ENCODE measurements around the gene NGB.
A peak's percentile ranks its signal among the peaks of the same experiment; 100 is the strongest.
"Not testable (repeated sequence)": the region's sequence is repeated elsewhere in the genome, so short reads cannot be mapped to it uniquely, and the experiment has no call there.

NGB gene, protein sequence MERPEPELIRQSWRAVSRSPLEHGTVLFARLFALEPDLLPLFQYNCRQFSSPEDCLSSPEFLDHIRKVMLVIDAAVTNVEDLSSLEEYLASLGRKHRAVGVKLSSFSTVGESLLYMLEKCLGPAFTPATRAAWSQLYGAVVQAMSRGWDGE

GRCh38 chr14:77271113-77271710 lies at the start of gene NGB:
NGB (minus strand) TSS chr14:77271206; CDS start chr14:77270937, 269 bp downstream.
- no peak for DNase-seq

GRCh38 chr14:77320238-77320935 lies 49.4 kb upstream of the NGB start, which contains the start of gene POMT2:
POMT2 (minus strand) TSS chr14:77320883; CDS start chr14:77320681, 202 bp downstream.
- DNase-seq, result peak; percentile 90 to 92

- no peak for DNase-seq
These were observed 48.4 kb upstream of the NGB start for GRCh38 chr14:77319422-77319821.

DNA sequence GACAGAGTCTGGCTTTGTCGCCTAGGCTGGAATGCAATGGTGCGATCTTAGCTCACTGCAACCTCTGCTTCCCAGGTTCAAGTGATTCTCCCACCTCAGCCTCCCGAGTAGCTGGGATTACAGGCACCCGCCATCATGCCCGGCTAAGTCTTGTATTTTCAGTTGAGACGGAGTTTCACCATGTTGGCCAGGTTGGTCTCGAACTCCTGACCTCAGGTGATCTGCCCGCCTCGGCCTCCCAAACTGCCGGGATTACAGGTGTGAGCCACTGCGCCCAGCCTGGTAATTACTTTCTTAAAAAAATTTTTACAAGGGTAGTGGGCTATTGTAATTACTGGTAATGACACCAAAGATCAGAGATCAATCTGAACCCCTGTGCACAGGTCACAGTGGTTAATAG lies 47.8 kb upstream of the NGB start:
- DNase-seq, result not testable (repeated sequence)

DNA sequence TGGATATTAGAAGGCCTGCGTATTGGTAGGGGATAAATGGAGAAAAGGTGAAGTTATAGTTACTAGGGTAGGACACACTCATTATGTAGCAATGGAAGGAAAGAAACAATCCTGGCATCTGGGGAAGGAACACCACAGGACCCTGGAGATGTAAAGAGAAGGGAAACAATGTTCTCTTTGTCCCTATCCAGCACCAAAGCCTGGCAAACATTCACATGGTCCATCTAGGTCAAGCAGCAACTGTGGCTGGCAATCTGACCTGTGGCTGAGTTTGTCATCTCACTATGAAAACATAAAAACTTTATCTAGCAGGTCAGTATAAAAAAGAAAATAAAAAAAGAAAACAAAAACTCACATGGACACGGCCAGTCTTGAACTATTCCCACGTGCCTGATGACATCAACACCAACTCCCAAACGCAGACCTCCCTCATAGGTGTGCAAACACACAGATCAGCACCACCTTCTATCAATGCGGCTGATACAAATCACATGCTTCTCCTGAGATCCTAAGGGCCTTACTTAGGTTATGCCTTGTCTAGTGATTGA lies 47.1 kb upstream of the NGB start:
- DNase-seq, result no peak

DNA sequence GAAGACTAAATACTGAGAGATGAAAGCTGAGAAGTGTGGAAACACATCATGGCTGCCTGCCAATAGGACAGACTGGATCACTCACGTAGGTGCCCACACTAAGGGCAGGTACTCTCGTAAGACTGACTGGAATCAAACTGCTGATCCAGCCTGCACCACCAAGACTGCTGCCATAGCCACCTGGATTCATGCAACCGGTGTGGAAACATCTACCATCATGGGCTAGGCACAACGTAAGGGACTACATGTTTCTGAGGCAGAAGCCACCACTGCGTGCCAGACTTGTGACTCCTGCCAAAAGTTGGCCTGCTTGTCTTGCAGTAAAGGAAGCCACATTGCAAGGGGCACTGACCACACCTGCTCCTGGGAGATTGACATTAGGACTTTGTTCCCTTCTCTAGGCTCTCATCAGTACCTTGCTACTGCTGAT lies 45.9 kb upstream of the NGB start:
- no peak for DNase-seq

- DNase-seq, result no peak
These were observed 45.1 kb upstream of the NGB start for GRCh38 chr14:77316195-77316505.

GRCh38 chr14:77314539-77315457 lies 43.8 kb upstream of the NGB start:
- no peak for DNase-seq

GRCh38 chr14:77314043-77314442 lies 43.0 kb upstream of the NGB start:
- no peak for DNase-seq

- DNase-seq, result no peak
These were observed 42.4 kb upstream of the NGB start for GRCh38 chr14:77313371-77313770.

- no peak for DNase-seq
These were observed 40.2 kb upstream of the NGB start for GRCh38 chr14:77311217-77311616.

DNA sequence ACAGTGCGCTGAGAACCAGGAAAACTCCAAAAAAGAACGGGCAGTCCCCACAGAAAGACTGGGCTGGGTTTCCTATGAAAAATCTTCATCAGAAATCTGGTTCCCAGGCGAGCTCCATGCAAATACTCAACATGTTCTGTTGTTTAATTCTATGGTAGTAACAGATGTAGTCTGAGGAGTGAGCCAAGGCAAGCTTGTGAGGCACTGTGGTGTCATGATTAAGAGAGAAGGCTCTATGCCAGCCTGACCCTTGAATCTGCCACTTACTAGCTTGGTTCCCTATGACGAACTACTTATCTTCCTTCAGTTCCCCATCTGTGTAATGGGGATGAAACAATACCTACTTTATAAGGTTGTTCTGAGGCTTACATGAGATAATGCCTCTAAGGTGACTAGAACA lies 39.0 kb upstream of the NGB start:
- no peak for DNase-seq

- no peak for DNase-seq
These were observed 38.1 kb upstream of the NGB start for GRCh38 chr14:77309131-77309530.

DNA sequence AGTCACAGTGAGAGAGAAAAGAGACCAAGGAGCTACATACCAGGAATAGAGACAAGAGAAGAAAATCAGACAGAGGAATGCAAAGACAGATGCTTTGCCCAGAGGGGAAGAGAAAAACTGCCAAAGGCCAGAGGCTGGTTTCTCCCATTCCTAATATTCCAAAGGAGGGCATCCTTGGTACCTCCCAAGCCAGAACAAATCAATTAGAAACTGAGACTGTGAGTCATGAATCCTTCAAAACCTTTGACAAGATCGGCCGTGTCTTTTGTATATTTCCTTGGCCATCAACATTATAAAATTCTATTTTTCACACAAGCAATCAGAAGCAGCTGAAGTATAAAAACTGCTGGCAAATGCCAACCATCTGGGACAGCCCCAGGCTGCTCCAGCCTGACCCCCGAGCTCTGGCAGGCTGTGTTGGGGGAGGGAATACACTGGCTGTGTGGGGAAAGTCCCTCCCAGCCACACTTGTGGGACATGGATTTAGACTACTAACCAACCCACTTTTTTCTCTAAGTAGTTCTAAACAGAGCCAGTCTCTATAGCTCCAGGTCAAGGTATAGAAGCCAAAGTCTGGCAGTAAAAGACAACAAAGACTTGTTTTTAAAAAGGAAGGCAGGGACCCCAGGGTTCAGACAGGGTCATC lies 36.0 kb upstream of the NGB start:
- no peak for DNase-seq

DNA sequence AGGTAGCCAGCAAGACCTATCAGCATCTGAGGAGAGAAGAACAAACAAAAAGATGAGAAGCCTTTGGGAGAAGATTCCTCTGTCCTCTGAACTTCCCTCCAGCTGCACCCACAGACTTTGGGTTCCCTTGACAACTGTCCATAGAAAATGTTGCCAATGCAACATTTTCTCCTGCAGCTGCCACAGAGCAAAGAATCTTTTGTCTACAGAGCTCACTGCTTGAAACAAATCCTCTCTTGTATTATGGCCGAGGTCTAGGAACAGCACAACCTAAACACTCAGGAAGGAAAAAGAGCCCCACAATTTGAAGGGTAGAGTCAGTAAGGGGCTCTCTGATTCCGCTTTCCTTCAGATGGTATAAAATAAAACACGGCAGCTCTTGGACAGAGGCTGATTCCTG lies 35.4 kb upstream of the NGB start:
- no peak for DNase-seq

DNA sequence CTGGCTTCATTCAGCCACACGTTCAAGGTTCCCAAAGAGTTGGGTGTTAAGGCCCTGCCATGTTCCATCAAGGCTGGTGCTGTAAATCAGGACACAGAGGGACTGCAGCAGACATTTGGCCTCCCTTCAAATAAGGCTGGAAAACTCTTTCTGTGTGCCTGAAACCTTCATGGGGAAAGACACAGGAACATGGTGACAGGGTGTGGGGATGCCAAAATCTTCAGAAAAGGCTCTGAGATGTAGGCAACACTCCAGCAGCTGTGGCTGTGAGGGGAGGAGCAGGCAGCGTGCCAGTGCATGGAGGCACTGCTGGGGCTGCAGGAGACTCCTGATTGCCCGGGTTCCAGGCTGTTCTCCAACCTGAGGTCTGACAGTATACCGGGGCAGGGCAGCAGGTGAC lies 34.7 kb upstream of the NGB start:
- no peak for DNase-seq

DNA sequence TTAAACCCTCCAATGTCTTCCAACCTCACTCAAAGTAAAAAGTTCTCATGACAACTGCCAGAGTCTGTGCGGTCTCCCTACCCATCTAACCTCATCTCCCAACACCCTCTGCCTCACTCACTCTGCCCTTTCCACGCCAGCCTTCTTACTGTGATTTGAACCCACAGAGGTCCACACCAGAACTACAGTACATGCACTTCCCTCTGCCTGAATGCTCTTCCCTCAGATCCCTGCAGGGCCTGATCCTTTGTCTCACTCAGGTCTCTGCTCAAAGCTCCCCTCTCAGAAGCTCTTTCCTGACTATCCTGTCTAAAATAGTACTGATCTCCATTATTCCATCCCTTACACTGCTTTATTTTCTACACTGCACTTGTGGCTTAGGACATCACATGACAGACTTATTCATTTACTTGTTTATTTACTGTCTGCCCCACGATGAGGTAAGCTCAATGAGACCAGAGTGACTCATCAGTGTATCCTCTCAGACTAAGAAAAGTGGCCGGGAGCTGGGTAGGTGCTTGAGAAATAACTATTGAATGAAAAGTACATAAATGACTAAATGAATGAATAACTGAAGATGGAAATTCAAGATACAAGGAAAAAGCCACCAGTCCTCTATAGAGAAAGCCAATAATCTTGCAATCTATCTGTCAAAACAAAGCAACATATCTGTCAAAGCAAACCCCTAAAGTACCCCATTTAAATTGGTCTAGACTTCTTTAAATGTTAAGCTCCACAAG lies 32.6 kb upstream of the NGB start:
- no peak for DNase-seq

DNA sequence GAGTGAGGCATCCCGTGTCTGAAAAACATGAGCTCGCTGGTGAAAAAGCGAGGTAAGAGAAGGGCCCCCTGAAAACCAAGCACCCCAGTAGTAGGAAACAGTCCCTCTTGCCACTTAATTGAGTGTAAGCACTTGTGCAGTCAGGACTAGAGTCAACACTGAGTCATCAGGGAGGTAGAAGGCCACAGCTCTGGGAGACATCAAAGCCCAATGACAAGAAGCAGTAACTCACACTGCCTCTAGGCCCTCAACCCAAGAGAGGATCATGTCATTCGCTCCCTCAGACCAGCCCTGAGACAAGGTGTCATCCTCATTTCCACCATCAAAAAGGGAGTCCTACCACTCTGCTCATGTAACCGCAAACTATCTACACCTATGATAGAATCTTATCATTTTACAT lies 31.9 kb upstream of the NGB start:
- DNase-seq, result peak in 1 of 2 donors; percentile 15

DNA sequence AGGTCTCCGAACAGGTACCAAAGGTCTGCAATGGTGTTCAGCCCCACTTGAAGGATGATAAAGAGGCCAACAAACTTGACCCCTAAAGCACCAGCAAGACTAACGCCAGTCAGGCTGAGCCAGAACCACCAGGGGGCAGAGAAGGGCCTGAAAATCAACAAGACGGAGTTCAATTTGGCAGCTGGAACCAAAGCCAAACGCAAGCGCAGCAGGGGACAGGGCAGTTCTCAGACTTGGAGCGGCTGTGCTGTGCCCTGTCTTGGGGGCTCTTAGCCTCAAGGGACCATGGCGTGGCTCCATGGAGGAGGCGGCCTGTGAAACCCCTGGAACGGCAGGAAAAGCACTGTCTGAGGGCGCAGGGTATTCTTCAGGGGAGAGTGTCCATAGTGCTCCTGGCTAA lies 30.1 kb upstream of the NGB start:
- peak; percentile 41 to 46 for DNase-seq

DNA sequence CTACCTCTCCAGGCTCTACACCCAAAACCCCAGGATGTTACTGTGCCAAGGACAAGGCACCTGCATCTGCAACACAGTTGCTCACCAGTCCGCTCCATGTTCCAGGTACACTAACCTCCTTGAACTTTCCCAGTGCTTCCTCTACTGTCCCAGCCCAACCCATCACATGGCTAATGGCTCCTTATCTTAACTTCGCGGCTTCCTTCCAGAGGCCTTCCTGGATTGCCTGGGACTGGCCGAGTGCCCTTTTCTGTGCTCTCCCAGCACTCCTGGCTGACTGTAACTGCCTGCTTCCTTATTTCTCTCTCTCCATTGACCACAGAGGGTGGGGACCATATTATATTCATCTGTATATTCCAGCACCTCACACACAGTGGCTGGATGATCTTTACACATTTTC lies 28.8 kb upstream of the NGB start:
- no peak for DNase-seq

DNA sequence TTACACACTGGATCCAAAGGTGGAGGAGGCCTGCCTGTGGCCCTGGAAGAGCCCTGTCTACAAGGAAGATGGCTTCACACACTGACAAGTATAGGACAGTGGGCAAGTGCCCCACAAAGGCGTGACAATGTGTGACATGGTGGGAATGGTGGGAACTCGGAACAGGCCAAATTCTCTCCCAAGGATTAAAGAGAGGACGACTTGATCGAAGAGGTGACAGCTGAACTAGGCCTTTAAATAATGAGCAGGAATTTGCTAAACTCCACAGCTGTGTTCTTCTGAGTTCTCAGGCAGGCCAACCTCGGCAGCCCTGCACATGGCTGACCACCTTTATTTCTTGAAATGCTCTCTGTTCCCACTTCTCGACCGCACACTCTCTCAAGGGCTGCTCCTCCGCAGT lies 25.9 kb upstream of the NGB start:
- DNase-seq, result no peak

- DNase-seq, result no peak
These were observed 25.1 kb upstream of the NGB start for GRCh38 chr14:77296155-77296554.
